HAP-1 (cell line): Measurements from ENCODE around the gene ZNF385A.
"Not testable (repeated sequence)": the region's sequence is repeated elsewhere in the genome, so short reads cannot be mapped to it uniquely, and the experiment has no call there.

Source experiments
- DNase-seq, 2 experiments: peaks; one replicate each; pipeline ENCODE4 v3.0.0-alpha.2; 2016 to 2020; ENCODE audit warnings: low spot score in 2 of 2
- H3K27me3 ChIP-seq: fragments of 250-450 bp; sonication (Bioruptor Pico); 2 replicates; pipeline ENCODE4 v1.5.1; 2020; ENCODE audit warnings: low read depth, mild to moderate bottlenecking, moderate library complexity
- H3K36me3 ChIP-seq: fragments of 250-450 bp; sonication (Bioruptor Pico); replicated peaks from 2 replicates; pipeline ENCODE4 v1.5.1; 2020; ENCODE audit warnings: mild to moderate bottlenecking
- H3K4me1 ChIP-seq: fragments of 250-450 bp; sonication (Bioruptor Pico); 2 replicates; pipeline ENCODE4 v1.5.1; 2020; ENCODE audit warnings: mild to moderate bottlenecking
- H3K4me3 ChIP-seq: fragments of 250-450 bp; sonication (Bioruptor Pico); 2 replicates; pipeline ENCODE4 v1.5.1; 2020; ENCODE audit warnings: mild to moderate bottlenecking, moderate library complexity
- H3K9me3 ChIP-seq: fragments of 250-450 bp; sonication (Bioruptor Pico); 2 replicates; pipeline ENCODE4 v1.5.1; 2020; ENCODE audit warnings: mild to moderate bottlenecking, moderate library complexity
- in situ Hi-C: fragments of 300-500 bp; cut with MboI; formaldehyde crosslinking; loops from 3 replicates; pipeline ENCODE4 v1.14.3; 2020; ENCODE audit warnings: low sequenced_read_pairs, inconsistent platforms, mixed read lengths

Gene ZNF385A

GRCh38 chr12:54338698-54339296, 45.7 kb downstream of the ZNF385A start:
- in situ Hi-C loops: no loop called here
- Histone ChIP-seq H3K36me3 (peaks cover 48% of the 10 kb centered on the region), H3K9me3 (no peaks in the 10 kb centered on the region)

DNA sequence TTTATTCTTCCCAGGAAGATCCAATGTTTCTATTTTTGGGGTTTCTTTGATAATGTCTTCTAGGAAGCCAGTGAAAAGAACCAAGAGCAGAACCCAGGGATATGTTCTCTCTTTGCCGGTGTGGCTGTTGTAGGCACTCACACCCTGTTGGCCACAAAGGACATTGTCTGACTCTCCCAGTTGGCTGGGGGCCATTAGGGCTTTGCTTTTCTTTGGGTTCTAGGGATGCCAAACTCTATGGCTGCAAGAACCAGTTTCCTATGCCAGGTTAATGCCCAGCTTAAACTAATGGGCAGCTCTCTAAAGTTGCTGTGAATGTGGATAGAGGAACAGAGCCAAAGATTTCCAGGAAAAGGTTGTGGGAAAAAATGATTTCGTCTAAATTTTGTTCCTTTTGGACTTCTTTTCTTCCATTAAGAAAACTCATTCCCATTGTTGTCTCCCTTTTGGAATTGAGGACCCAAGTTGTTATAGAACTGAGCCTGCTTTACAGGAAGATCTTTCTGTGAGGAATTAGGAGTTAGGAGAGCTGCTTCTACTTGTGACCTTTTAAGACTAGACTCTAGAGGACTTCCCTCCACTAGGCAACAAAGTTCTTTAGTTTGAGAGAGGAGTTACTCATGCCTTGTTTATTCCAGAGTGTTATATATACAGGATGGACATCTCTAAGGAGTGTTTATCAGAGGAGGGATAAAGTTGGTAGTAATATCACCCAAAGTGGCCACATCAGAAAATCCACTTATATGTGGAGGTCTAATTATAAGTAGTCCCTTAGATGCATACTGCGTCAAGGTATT, 46.5 kb downstream of the ZNF385A start:
- H3K9me3 ChIP-seq: no peaks in the 10 kb centered on the region
- peaks cover 4% of the 10 kb centered on the region for H3K4me1 ChIP-seq
- peaks cover 41% of the 10 kb centered on the region for H3K36me3 ChIP-seq
- H3K27me3 ChIP-seq: no peaks in the 10 kb centered on the region
- in situ Hi-C loops: no loop called here
- no peak overlapping the region for H3K4me3 ChIP-seq
- DNase-seq: no peak

More at GRCh38 chr12:54338698-54339296, 45.7 kb downstream of the ZNF385A start:
- Histone ChIP-seq H3K4me1 (peaks cover 4% of the 10 kb centered on the region), H3K4me3 (no peak overlapping the region), H3K27me3 (no peaks in the 10 kb centered on the region)
- DNase-seq: no peak

DNA sequence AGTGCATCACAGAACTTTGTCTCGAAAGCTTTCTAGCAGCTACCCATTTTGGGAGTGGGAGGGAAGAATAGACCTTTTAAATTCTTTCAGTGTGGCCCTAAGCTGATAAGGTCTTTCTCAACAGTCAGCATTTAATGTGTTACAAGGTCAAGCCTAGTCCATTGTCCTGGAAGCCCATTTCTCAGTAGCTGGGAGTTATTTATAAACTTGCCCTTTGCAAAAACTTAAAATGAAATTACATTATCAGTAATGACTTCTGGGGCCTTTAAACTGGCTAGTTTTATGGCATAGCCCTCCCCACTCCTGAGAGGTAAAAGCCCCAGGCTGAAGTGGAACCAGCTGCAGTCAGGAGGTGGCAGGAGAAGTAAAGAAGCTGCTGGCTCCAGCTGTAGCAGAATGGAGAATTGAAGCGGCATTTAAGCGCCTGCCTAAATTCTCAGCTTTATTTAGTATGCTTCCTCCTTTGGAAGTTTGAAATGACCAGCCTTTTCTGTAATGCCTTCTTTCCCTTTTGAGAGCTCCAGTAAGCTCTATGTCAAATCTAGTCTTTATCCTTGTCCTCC, 47.2 kb downstream of the ZNF385A start:
- peaks cover 36% of the 10 kb centered on the region for H3K36me3 ChIP-seq
- no peak for DNase-seq
- in situ Hi-C loops: no loop called here
- no peaks in the 10 kb centered on the region for H3K9me3 ChIP-seq
- peaks cover 4% of the 10 kb centered on the region for H3K4me1 ChIP-seq
- no peak overlapping the region for H3K4me3 ChIP-seq
- H3K27me3 ChIP-seq: no peaks in the 10 kb centered on the region

DNA sequence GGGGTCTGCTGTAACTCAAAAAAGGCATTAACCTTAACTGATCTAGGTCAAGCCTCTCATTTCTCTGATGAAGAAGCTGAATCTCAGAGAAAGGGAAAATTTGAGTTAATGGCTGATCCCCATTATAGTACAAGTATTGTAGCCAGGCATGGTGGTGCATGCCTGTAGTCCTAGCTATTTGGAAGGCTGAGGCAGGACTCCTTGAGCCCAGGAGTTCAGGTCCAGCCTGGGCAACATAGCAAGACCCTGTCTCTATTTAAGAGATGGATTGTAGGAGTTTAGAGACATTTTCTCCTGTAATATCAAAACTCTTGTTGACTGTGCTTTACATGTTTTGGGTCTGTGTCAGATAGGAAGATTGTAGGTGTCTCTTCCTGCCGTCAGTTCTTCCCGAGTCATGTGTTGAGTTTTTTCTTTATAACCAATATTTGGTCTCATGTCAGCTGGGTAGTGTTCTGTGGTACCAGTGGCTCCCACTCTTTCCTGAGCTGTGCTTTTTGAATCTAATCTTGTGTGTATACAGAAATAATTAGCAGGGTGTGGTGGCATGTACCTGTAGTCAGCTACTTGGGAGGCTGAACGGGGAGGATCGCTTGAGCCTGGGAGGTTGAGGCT, 51.0 kb downstream of the ZNF385A start:
- in situ Hi-C loops: no loop called here
- no peaks in the 10 kb centered on the region for H3K27me3 ChIP-seq
- DNase-seq: no peak
- H3K4me3 ChIP-seq: no peak overlapping the region
- peaks cover 12% of the 10 kb centered on the region for H3K4me1 ChIP-seq
- no peaks in the 10 kb centered on the region for H3K9me3 ChIP-seq
- peaks cover 18% of the 10 kb centered on the region for H3K36me3 ChIP-seq

DNA sequence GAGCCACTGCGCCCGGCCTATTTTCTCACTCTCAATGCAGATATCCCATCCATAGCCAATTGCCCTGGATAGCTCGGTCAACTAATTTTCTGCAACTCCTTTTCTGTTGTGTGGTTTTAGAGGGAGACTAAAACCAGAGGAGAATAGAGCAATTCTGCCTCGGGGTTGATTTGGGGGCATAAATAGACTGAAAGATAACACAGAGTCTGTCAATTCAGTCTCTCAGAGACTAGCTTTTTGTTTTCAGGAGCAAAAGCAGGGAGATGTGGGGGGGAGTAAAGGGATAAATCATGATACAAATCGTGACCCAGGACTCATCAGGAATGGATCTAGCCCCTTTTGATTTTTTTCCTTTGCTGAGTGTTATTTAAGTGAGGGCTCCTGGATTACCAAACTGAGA, 53.1 kb downstream of the ZNF385A start:
- DNase-seq: no peak
- H3K36me3 ChIP-seq: peaks cover 15% of the 10 kb centered on the region
- H3K9me3 ChIP-seq: no peaks in the 10 kb centered on the region
- H3K4me1 ChIP-seq: peaks cover 17% of the 10 kb centered on the region
- H3K4me3 ChIP-seq: no peak overlapping the region
- in situ Hi-C loops: no loop called here
- no peaks in the 10 kb centered on the region for H3K27me3 ChIP-seq

- Histone ChIP-seq H3K36me3 (peaks cover 15% of the 10 kb centered on the region), H3K27me3 (no peaks in the 10 kb centered on the region), H3K4me1 (peaks cover 19% of the 10 kb centered on the region), H3K4me3 (no peak overlapping the region), H3K9me3 (no peaks in the 10 kb centered on the region)
- no peak for DNase-seq
- in situ Hi-C loops: no loop called here
These were observed 54.1 kb downstream of the ZNF385A start for GRCh38 chr12:54330442-54330841.

DNA sequence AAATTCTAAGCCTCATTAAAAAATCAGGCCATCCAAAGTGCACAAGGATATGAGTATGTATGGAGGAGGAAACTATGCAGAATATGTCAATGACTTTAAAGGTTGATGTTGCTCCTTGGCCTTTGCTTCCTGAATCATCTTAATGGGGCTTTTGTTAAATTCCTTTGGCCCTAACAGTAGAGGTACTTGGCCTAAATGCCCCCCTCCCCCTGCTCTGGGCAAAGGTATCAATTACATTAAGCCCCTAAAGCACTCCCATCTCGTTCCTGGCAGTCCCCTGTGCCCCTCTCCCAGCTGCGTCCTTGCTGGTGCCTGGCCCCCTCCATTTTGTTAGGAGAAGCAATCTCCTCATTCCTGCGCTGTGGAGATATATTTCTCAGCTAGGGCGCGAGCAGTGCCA, 54.8 kb downstream of the ZNF385A start:
- in situ Hi-C loops: no loop called here
- no peaks in the 10 kb centered on the region for H3K9me3 ChIP-seq

GRCh38 chr12:54328595-54329337, 55.8 kb downstream of the ZNF385A start:
- no peak for DNase-seq
- Histone ChIP-seq H3K27me3 (no peaks in the 10 kb centered on the region), H3K9me3 (no peaks in the 10 kb centered on the region), H3K36me3 (peaks cover 15% of the 10 kb centered on the region), H3K4me1 (peaks cover 24% of the 10 kb centered on the region), H3K4me3 (no peak overlapping the region)
- in situ Hi-C loops: no loop called here

More for the DNA sequence above, 54.8 kb downstream of the ZNF385A start:
- no peaks in the 10 kb centered on the region for H3K27me3 ChIP-seq
- H3K4me3 ChIP-seq: no peak overlapping the region
- H3K4me1 ChIP-seq: peaks cover 19% of the 10 kb centered on the region
- peaks cover 15% of the 10 kb centered on the region for H3K36me3 ChIP-seq
- no peak for DNase-seq

GRCh38 chr12:54325442-54326109, 59.0 kb downstream of the ZNF385A start:
- H3K4me1 ChIP-seq: peaks cover 24% of the 10 kb centered on the region
- in situ Hi-C loops, H3K27me3 ChIP-seq, H3K9me3 ChIP-seq: not testable (repeated sequence)
- peaks cover 15% of the 10 kb centered on the region for H3K36me3 ChIP-seq
- H3K4me3 ChIP-seq: peak overlapping the region; percentile 87
- peak in 1 of 2 experiments; percentile 47 for DNase-seq

- Histone ChIP-seq H3K4me3 (peak within 1 kb of the TSS; percentile 87), H3K27me3 (no peaks in the 10 kb centered on the region), H3K4me1 (peaks cover 24% of the 10 kb centered on the region), H3K36me3 (peaks cover 15% of the 10 kb centered on the region), H3K9me3 (no peaks in the 10 kb centered on the region)
- in situ Hi-C loops: no loop called here
- DNase-seq: peak; percentile 97 to 100
These were observed 59.7 kb downstream of the ZNF385A start, which contains the start of gene COPZ1 for GRCh38 chr12:54324617-54325441. Gene COPZ1 (plus strand): TSS chr12:54325131. CDS start chr12:54325164, 33 bp downstream.

DNA sequence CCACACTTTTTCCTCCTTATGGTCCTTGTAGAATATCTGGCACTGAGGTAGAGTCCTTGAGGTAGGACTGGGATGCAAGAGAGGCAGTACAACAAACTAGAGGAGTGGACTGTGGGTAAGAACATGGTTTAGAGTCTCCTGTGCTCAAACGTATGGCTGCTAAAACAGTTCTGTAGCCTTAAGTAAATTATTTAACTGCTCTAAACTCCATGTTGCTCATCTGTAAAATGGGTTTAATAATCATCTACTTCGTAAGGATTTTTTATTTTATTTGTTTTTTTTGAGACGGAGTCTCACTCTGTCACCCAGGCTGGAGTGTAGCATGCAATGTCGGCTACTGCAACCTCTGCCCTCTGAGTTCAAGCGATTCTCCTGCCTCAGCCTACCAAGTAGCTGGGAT, 63.2 kb downstream of the ZNF385A start:
- in situ Hi-C loops: no loop called here
- DNase-seq: no peak
- Histone ChIP-seq H3K9me3 (no peaks in the 10 kb centered on the region), H3K27me3 (no peaks in the 10 kb centered on the region), H3K4me1 (peaks cover 6% of the 10 kb centered on the region), H3K36me3 (no peaks in the 10 kb centered on the region), H3K4me3 (no peak overlapping the region)
